NCI-H226 (cell line): ENCODE results near the gene CMYA5.
"Not testable (repeated sequence)": the region's sequence is repeated elsewhere in the genome, so short reads cannot be mapped to it uniquely, and the experiment has no call there.

Experiments used
- DNase-seq: peaks from one replicate; pipeline ENCODE4 v3.0.0-alpha.2; 2015

Gene CMYA5

DNA sequence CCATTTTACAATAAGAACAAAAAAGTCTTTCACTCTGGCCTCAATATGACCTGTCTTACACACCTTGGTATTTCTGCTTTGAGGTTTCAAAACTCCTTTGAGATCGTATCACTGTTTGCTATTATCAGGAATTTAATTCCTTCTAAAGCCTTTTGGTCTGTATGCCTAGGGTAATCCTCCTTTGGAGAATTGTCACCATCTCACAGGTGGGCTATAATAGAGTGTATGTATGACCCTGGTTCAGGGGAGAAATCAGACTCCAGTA lies 13.7 kb downstream of the CMYA5 start:
- DNase-seq = no peak

DNA sequence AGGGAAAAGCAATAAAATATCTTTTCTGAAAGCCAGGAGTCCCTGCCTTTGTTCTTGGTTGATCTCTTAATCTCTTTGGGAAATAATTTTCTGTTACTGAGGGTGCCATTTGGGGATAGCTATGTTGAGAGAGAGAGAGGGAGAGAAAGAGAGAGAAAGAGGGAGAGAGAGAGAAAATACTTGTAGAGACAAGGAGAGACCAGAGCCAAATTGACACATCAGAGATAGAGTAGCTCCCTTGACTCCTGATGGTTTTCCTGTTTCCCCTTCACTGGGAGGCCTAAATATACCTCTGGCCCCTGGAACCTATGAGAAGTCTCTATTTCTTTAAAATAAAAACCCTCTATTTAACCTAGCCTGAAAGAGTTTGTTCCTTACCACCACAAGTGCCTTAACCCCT lies 14.9 kb downstream of the CMYA5 start:
- no peak for DNase-seq

DNA sequence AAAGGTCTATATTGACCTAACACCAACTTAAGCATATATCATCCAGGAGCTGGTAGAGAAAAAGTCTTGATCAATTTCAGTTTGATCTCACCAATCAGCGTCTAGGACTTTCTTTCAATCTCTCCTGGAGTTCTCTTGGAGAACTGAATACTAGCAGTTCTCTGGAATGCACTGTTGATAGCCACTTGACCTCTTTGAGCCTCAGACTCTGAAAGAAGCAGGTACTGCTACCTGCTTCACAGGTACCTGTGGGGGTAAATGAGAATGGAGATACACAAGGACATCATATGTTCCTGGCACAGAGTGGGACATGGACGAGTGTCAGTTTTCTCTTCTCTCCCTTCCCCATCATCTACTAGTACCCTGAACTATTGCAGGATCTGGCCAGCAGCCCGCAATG lies 16.0 kb downstream of the CMYA5 start:
- no peak for DNase-seq

DNA sequence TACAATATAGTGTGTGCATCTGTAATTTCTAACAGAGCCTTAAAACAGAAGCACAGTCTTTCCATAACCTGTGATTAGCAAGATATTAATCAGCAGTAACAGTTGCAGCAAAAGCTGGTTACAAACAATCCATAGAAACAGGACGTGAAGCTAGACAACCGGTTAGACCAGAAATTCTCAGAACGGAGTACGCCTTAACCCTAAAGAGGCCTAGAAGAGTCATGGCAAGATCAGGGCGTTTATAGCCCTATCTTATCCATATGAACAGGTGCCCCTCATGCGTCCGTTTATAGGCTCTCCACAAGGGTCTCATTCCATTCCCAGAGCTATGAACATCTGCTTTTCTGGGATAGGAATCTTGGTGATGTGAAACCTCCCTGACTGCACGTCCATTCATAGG lies 16.7 kb downstream of the CMYA5 start:
- not testable (repeated sequence) for DNase-seq

DNA sequence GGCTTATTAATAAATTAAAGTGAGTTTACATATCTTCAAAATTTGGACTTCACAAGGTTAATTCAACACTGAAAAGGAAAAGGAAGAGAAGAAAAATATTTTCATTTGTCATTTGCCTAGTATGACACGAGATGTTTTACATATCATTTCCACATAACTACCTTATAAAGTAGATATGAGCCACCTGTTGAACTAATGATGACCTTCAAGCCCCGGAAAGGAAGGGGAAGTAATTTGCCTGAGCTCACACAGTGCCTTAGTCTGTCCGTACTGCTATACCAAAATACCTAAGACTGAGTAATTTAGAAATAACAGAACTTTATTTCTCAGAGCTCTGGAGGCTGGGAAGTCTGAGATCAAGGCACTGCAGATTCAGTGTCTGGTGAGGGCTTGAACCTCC lies 17.9 kb downstream of the CMYA5 start:
- no peak for DNase-seq

DNA sequence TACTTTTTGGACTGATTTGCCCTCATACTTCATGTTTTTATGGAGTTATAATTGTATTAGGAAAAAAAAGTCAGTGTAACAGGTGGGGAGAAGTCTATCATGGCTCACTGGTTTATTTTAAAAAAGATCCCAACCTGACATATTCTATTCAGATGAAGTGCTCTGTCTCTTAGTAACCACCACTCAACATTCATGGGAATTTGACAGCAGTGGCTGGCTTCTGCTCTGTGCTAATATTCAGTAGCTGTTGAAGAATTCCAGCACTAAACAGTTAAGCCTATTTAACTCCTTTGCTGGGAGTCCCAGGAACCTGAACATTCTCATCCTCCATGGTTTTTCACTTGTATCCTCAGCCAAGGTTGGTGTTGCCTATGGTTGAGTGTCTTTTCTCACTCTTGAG lies 23.1 kb downstream of the CMYA5 start:
- DNase-seq = no peak

DNA sequence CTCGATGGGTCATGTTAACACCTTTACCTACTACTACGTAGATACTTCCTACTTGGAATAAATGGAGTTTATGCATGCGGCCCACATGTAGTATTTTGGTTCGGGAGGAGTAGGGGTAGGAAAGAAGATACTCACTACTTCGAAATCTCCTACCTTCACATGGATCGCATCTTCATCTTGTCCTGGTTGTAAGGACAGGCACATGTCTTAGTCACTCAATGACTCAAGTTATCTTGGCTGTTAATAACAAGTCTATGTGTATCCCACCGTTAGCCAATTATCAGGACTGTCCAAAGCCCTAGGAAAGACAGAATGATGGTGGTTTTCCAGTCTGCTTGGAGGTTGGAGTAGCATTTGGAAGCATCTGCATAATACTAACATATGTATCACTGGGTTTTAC lies 24.1 kb downstream of the CMYA5 start:
- DNase-seq = no peak

DNA sequence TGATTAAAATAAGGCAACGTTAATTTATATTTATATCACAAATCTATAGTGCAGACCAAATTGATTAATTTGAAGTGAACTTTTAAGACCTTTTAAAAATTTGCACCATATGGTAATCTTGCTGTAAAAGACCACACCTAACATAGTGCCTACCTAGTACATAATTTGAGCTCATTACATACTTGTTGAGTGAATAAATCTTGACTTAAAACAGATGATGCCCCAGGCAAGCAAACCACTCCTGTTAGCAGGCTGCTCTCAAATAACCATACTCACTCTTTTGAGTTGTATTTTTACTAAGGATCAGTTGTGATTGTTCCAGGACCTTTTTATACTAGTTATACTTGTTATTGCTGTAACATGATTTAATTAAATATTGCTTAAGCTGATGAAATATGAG lies 27.2 kb downstream of the CMYA5 start:
- DNase-seq = no peak

DNA sequence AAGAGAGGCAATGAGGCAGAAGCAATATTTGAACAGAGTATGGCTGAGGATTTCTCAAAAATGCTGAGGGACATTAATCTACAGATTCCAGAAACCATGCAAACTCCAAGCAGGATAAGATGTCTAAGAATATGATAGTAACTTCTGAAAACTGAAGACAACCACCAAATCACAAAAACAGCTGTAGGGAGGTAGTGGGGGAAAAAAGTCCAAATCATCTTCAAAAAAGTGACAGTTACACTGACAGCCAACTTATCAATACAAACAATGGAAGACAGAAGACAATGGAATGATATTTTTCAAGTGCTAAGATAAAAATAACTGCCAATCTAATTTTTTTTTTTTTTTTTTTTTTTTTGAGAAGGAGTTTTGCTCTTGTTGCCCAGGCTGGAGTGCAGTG lies 30.5 kb downstream of the CMYA5 start:
- DNase-seq = no peak

DNA sequence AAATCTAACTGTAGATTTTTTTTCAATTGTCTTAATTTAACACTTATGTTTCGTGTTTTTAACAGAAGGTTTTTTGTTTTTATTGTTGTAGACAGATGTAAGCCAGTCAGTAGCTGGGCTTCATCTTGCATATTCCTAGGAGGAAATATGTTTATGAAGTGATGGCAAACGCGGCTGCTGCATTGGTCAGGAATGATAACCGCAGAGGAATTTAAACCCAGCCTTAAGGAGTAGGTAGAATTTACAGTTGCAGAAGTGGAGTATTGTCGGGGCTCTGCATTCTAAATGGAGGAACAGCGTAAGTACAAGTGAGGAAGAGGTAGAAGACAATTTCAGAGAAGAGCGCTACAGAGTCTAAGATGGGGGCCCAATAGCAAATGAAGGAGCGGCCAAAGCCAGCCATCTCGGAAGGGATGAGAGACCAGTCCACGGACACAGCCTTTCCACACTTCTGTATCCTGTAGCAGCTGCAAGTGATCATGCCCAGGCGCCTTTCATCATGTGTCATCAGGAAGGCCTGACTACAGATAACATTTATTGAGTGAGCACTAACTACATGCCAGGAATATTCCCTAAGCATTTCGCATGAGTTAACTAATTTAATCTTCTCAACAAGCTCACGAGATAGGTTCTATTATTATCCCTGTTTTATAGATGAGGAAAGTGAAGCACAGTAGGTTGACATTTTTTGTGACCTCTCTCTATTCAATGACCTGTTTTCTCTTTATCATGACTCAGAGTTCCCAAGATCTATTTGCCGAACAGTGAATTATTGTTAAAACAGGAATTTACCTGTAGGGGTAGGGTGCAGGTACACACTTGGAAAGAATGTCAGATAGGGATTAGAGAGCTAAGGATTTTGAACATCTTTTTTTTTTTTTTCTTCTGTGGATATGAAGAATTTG lies 38.1 kb downstream of the CMYA5 start:
- DNase-seq = no peak

DNA sequence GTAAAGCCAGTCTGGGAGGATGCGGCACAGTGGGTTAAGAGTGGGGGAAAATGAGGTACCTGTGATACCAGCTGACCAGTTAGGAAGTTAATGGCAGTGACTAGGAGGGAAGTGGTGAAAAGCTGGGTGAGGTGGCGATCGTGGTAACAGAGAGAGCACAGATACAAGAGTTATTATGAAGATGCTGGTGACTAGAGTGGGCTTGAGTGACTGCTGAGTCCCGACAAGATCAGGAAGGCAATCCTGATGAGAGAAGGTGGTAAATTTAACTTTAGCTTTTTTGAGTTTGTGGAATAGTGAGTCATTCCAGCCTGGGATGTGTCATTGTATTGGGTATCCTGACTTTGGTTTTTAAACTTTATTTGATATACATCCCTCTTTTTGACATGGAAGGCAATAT lies 38.8 kb downstream of the CMYA5 start:
- no peak for DNase-seq

DNA sequence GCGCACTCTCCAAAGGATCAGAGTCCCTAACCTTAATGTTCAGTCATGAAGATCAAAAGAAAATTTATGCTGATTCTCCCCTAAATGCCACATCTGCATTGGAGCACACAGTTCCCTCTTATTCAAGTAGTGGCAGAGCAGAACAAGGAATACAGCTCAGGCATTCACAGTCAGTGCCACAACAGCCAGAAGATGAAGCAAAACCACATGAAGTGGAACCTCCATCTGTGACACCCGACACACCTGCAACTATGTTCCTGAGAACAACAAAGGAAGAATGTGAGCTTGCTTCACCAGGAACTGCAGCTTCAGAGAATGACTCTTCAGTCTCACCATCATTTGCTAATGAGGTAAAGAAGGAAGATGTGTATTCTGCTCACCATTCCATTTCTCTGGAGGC lies 40.0 kb downstream of the CMYA5 start:
- DNase-seq = no peak

DNA sequence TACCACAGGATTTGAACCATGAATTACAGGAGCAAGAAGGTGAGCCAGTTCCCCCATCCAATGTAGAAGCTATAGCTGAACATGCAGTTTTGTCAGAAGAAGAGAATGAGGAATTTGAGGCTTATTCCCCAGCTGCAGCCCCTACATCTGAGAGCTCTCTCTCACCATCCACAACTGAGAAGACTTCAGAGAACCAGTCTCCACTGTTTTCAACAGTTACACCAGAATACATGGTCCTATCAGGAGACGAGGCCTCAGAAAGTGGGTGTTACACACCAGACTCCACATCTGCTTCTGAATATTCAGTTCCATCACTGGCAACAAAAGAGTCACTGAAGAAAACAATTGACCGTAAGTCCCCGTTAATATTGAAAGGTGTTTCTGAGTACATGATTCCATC lies 40.9 kb downstream of the CMYA5 start:
- no peak for DNase-seq

DNA sequence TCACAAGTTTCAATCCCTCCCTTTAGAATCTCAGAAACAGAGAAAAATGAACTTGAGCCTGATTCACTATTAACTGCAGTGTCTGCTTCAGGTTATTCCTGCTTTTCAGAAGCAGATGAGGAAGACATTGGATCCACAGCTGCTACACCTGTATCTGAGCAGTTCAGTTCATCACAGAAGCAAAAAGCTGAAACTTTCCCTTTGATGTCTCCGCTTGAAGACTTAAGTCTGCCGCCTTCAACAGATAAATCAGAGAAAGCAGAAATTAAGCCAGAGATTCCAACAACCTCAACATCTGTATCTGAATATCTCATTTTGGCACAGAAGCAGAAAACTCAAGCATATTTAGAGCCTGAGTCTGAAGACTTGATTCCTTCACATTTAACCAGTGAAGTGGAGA lies 42.1 kb downstream of the CMYA5 start:
- DNase-seq = no peak

DNA sequence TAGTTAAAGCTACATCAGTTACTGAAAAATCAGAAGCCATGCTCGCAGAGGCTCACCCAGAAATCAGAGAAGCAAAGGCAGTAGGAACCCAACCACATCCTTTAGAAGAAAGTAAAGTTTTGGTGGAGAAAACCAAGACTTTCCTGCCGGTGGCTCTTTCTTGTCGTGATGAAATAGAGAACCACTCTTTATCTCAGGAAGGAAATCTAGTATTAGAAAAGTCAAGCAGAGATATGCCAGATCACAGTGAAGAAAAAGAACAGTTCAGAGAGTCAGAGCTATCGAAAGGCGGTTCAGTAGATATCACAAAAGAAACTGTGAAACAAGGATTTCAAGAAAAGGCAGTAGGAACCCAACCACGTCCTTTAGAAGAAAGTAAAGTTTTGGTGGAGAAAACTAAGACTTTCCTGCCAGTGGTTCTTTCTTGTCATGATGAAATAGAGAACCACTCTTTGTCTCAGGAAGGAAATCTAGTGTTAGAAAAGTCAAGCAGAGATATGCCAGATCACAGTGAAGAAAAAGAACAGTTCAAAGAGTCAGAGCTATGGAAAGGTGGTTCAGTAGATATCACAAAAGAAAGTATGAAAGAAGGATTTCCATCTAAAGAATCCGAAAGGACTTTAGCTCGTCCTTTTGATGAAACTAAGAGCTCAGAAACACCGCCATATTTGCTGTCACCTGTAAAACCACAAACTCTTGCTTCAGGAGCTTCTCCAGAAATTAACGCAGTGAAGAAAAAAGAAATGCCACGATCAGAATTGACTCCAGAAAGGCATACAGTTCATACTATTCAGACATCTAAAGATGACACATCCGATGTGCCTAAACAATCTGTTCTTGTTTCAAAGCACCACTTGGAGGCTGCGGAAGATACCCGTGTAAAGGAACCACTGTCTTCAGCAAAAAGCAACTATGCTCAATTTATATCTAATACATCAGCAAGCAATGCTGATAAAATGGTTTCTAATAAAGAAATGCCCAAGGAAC lies 47.2 kb downstream of the CMYA5 start:
- no peak for DNase-seq

DNA sequence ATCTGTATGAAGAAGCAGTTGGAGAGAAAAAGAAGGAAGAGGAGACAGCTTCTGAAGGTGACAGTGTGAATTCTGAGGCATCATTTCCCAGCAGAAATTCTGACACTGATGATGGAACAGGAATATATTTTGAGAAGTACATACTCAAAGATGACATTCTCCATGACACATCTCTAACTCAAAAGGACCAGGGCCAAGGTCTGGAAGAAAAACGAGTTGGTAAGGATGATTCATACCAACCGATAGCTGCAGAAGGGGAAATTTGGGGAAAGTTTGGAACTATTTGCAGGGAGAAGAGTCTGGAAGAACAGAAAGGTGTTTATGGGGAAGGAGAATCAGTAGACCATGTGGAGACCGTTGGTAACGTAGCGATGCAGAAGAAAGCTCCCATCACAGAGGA lies 48.7 kb downstream of the CMYA5 start:
- no peak for DNase-seq

DNA sequence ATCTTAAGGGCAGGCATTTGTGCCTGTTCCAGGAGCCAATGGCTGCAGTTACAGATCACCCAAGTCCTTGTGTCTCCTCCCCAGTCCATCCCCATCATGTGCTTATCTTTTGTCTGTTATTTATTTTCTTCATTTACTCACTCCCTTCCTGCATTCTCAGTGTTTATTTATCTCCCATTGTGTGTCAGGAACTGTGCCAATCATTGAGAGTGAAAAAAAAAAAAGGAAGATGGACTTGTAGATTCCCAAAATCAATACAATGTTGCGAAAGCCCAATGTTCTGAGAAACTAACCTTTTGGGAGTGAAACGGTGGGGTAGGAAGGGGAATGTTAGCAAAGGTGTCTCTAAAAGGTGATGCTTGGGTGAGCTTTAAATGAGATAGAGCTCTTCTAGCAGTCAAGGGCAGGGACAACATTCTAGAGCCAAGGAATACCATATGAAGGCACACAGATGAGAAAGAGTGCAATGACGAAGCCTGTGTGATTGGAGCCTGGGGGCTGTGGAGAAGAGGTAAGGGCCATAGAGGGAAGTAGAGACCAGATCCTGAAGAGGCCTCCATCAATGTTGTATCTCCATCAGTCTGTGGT lies 53.0 kb downstream of the CMYA5 start:
- no peak for DNase-seq

DNA sequence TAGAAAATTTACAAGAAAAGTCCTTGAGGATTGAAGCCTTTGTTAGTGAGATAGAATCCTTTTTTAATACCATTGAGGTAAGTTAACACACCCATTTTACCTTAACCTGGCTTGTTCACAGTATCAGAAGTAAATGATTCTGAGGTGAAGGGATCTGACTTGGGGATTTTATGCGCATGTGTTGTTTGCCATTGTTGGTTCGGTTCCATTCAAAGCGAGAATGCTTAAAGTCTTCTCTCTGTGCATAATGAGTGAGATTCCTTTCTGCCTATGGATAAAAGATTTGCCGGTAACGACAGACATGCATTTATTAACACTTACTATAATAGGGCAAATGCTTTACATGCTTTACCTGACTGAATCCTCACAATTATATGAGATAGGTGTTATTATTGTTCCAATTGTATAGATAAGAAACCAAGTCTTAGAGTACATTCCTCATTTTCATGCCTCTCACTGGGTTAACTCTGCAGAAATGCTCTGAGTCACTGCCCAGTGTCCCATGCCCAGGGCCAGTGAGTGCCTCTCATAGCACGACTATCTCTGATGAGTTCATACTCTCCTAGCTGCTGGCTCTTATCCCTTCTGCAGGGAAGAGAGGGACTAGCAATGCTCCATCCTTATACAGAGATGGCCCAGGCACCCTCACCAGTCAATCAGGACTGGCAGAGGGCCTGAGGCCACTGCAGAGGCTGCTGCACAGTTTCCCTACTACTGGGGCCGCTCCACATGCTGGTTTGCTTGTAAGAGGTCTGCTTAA lies 54.4 kb downstream of the CMYA5 start:
- DNase-seq = no peak

DNA sequence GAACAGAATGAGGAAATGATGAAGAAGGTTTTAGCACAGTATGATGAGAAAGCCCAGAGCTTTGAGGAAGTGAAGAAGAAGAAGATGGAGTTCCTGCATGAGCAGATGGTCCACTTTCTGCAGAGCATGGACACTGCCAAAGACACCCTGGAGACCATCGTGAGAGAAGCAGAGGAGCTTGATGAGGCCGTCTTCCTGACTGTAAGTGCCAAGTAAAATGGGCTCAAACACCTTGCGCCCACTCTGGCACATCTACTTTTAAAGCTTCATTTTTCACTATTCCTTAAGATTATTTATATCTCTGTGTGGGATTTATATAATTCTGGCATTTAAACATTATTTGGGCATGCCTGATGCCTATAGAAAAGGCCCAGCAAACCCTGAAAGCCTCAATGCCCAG lies 55.6 kb downstream of the CMYA5 start:
- DNase-seq = no peak

DNA sequence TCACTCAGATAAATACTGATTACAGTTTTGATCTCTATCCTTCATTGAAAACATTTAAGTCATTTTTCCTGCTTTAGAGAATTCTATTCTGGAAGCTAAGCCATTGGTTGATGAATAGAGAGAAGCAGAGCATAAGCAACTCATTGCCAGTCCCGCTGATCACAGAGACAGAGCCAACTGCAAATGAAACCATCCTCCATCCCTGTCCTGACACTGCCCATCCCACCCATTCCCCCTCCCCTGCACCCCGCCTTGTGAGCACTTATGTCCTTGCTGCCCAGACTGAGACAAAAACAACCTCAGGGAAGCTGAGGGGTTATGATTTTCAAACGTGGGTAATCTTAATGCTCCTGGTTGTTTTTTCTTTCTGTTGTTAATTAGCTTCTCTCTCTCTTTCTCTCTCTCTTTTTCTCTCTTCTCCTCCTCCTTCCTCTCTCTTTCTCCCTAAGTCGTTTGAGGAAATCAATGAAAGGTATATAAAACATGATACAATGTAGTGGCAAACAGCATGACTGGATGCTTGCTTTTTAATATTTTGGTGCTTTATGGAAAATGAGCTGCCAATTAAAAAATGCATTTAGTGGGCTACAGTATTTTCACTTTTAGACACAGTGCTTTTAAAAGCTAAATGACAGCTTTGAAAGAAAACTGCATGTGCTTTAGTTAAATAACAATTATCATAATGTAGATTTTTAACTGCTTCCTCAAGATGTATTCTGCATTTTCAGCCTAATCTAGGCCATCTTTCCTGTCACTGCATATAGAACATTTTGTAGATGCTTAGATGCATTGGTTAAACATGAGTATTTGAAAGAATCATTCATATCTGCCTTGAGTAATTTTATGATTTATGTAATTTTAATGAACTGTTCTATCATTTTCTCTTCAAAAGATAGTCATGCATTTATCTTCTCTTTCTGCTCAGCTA lies 57.3 kb downstream of the CMYA5 start:
- no peak for DNase-seq

DNA sequence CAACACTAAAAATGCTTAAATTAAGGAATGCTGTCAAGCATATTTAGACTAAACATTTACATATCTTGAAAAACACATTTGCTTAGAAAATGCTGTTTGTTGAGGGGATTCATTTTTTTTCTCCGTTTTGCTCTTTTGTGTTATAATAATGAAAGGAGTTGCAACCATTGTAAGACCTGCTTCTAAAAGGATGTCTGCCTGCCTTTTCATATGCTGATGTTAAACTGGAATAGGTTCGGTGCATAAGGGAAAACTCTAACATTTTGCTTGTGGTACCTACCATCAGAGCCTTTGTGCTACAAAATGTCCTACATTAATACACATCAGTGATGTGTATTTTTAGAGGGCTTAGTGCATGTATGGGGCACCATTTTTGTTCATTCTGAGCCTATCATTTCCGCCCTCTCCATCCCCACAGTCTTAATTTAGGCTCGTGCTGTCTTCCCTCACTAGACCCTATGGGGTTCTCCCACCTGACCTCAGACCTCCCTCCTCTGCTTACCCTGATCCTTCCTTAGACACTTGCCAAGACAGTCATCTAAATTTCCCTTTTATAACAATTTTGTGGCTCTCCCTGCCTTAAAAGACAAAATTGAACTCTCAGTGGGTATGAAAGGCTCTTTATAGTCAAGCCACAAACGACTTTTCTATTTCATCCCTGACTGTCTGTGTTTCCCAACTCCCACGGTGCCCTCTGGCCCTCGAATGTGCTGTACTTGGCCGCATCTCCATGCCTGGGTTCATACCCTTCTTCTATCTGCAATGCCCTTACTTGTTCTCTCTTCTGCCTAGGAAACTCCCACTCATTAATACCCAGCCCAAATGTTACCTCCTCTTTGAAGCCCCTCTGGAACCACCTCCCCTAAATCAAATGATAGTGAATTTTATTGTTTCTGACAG lies 61.2 kb downstream of the CMYA5 start:
- DNase-seq = no peak
